T-helper 2 cell (primary cell): ENCODE data around the gene CYP4V2.

Experiments
- DNase-seq, 5 experiments: peaks; one replicate each; pipeline versions ENCODE4 v3.0.0 to v3.0.0-alpha.2; 2012 to 2022

Gene CYP4V2

GRCh38 chr4:186189656-186190055 is 1.7 kb upstream of the CYP4V2 start:
- no peak for DNase-seq

- DNase-seq, result peak; percentile 13 to 65 (median 42)
Measured at GRCh38 chr4:186190581-186191199, 677 bp upstream of the CYP4V2 start.

DNA sequence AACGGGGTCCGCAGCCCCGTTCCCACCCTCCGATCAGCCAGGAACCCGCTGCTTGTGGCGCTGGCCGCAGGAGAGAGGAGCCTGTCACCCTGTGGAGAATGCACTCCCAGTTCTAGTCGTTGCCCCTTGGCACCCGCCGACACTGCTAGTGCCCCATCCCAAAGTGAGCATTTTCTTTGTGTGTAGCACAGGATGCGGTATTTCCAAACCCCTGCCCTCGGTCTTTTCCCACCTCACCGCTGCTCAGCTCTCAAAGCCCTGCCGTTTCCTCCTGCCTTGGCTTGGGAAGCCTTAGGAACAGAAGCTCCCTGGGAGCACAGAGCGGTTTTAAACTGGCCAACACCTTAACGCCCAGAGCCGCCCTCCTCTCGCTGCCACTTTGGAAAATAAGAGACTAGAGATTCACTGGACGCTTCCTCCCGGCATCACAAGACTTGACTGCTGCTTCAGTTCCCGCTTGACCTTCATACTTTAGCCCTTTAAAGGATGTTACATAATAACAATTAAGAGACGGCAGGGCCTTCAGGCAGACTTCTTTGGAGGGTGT is 772 bp downstream of the CYP4V2 start:
- peak in 2 of 5 experiments; percentile 12 to 58 for DNase-seq

- DNase-seq, result no peak
Measured at GRCh38 chr4:186193851-186194250, 2.5 kb downstream of the CYP4V2 start.

DNA sequence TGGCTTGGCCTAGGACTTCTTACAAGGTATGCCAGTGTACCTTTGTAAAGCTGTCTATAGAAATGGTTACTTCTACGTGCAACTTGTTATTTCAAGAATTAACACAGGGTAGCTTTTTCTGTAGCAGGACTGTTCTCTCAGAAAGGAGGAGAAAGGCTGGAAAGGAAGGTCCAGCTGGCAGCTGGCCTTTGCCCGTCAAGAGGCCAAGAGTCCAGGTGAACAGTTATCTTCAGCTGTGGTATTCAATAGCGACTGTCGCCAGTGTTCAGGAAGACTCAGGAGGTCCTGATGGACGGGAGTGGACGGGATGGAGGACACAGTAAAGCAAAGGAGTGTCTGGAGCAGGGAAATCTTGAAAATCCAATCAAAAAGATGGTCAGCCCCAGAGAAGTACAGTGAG is 4.7 kb downstream of the CYP4V2 start:
- DNase-seq, result no peak

- no peak for DNase-seq
Measured at GRCh38 chr4:186200516-186200915, 9.1 kb downstream of the CYP4V2 start.

DNA sequence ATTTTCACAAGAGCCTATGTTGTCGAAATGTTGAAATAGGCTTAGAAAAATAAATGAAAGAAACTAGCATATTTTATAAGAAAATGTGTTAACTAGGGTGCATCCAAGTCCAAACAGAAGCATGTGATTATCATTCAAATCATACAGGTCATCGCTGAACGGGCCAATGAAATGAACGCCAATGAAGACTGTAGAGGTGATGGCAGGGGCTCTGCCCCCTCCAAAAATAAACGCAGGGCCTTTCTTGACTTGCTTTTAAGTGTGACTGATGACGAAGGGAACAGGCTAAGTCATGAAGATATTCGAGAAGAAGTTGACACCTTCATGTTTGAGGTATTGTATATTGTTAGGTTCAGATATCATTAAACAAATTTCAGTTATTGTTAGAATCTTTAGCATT is 9.6 kb downstream of the CYP4V2 start:
- no peak for DNase-seq

DNA sequence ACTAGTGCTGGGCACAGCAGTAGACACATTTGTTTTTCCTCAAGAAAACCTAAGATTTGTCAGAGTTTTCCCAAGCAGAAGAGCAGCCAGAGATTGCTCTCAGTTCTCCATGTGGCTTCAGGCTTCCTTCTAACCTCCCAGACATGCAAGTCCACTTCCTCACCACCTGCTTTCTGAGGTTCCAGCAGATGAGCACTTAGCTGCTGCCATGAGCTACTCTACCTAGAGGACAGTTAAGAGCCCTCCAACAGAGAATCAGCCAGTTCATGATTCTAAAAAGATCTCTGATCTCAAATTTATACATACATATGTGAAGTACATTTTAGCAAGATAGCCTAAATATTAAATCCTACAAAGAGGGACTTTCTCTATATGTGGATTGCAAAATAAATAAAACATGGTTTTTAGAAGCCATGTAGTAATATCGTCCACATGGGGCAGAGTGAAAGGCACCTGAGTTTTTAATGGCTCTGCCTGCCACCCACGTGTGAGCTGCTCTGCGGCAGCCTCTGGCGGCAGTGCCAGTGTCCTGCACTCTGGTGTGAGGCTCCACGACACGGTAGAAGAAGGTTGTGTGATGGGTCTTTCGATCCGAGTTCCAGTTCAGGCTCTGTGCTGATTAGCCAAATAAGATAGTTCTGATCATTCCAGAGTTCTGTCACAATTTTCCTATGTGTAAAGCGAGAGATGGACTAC is 10.3 kb downstream of the CYP4V2 start:
- peak; percentile 31 to 71 (median 34) for DNase-seq

DNA sequence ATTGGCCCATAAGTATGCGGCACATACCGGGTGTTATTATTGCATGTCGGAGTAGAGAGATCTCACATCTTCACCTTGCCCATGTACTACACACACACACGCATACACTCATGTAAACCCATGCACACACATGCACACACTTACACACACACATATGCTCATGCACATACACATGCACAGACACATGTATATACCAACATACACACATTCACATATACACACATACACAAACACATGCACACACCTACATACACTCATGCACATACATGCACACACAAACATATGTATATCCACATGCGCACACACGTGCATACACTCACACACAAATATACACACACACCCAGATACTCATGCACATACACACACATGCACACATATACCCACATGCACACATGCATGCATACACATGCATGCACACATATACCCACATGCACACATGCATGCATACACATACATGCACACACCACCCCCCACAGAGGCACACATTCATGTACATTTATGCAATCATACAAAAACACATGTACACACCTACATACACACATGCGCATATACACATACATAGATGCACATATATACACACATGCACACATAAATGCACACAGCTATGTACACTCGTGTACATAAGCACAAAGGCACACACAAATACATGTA is 11.2 kb downstream of the CYP4V2 start:
- no peak for DNase-seq

- peak in 1 of 5 experiments; percentile 6 for DNase-seq
Measured at GRCh38 chr4:186203406-186203805, 12.0 kb downstream of the CYP4V2 start.

GRCh38 chr4:186204103-186204559 is 12.8 kb downstream of the CYP4V2 start:
- DNase-seq, result peak in 4 of 5 experiments; percentile 37 to 73 (median 72)

GRCh38 chr4:186204686-186205085 is 13.3 kb downstream of the CYP4V2 start:
- DNase-seq, result peak in 1 of 5 experiments; percentile 16

- no peak for DNase-seq
Measured at GRCh38 chr4:186205156-186205555, 13.8 kb downstream of the CYP4V2 start.

GRCh38 chr4:186216465-186217024 is 25.2 kb downstream of the CYP4V2 start:
- DNase-seq, result no peak

DNA sequence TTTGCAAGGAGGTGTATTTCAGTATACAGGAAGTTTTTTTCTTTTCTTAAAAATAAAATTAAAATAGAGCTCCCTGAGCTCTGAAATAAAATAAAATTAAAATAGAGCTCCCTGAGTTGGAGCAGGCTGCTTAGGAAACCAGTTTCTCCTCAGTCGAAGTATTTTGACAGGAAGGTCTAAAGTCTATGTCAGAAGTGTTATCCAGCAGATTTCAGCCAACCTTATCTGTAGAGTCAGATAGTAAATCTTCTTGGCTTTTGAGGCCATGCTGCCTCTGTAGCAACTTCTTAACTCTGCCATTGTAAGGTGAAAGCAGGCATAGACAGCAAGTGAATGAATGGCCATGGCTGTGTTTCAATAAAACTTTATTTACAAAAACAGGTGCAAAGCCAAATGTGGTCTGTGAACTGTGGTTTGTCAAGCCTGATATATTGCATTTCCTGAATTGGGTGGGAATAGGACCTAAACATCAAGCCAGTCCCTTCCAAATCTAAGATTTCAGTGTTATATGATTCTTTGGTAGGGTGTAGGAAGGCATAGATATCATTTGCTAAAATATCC is 26.4 kb downstream of the CYP4V2 start:
- DNase-seq, result no peak

GRCh38 chr4:186221624-186222023 is 30.3 kb downstream of the CYP4V2 start:
- no peak for DNase-seq

DNA sequence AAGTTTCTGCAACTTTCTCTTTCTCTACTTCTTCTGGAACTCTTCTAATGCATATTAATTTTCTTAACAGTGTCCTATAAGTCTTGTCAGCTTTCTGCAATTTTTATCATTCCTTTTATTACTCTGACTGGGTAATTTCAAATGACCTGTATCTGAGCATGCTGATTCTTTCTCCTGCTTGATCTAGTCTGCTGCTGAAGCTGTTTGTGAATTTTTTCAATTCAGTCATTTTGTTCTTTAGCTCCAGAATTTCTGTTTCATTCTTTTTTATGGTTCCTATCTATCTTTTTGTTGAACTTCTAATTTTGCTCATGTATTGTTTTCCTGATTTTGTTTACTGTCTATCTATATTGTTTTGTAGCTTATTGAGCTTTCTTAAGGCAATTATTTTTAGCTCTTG is 34.5 kb downstream of the CYP4V2 start:
- DNase-seq, result no peak

DNA sequence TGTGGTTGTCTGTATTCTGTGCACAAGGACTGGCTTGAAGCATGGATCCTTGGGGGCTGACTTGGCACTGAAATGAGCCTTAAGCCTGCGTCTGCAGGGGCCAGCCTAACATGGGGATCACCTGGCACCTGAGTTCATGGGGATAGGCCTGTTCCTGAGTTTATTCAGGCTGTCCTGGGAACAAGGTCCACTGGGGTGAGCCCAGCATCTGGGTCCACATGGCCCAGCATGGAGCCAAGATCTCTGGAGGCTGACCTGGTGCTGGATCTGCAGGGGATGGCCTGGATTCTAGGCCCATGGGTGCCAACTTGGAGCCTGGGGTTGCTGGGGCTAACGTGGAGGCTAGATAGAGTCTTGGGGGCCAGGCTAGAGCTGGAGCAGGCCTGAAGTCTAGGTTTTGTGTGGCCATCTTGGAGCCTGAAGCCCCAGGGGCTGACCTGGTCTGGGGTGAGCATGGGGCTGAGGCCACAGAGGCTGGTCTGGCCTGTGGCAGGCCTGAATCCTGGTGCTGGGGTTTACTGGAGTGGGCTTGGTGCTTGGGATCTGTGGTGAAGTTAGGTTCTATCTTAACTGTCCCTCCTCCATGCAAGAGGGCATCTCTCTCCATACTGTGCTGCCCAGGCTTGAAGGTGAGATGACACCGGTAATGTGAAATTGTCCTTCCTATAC is 35.3 kb downstream of the CYP4V2 start:
- DNase-seq, result no peak

DNA sequence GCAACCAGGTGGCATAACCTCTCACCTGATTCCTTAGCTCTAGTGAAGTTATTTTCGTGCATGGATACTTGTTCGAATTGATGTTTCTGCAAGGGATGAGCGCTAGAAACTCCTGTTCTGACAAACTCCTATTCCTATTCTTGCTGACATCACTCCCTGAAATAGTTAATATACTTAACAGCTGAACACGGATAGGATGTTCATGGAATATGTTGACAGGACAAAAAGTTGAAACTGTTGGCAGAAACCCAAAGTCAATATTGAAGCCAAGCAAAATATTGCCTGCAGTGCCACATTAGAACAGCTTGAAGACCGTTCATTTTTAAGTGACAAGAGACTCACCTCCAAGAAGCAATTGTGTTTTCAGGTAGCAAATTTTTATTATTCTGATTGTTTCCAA is 35.9 kb downstream of the CYP4V2 start, which contains the start of gene KLKB1:
Gene KLKB1, plus strand, starts transcription at position 287 of the 400 bp plus-strand sequence. CDS start 689 bp downstream, outside the sequence.
- no peak for DNase-seq

GRCh38 chr4:186227744-186228513 is 36.6 kb downstream of the CYP4V2 start:
- DNase-seq, result no peak

DNA sequence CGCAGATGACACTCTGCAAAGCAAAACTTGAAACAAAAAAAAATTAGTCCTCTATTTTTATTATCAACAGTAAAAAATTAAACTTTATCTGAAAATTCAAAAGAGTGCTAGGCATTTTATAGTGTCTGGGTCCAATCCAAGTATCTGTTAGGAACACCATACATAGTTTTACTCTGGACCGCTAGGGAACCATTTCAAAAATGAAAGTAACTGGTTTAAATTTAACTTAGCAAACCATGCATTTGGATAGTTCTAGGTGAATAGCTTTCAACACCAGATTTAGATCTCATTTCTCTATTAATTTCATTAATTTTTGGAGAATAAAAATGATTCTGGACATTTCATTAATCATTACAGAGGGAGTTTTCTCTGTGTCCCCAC is 37.1 kb downstream of the CYP4V2 start:
- DNase-seq, result no peak
